ENCODE data around the gene MOBP. TPM values are rescaled to one million over a fixed set of nuclear protein-coding genes. Genes with fewer than 3 reads are reported as not detected.

The MOBP gene
- total and polyA plus RNA-seq, 11 donors = 0.17 TPM; not detected in 10

- ATAC-seq (no peak), DNase-seq (no peak)
- Histone ChIP-seq H3K27ac (no peak overlapping the region), H3K4me1 (no peaks in the 10 kb centered on the region), H3K4me3 (no peak overlapping the region), H3K36me3 (no peaks in the 10 kb centered on the region), H3K27me3 (no peaks in the 10 kb centered on the region), H3K9me3 (no peaks in the 10 kb centered on the region)
- WGBS, 4 donors = 72 to 83% (median 80%) methylated on average over 1 of the region's 1 CpG
- TF ChIP-seq POLR2A (IDR thresholded peaks at IDR 0.05) (no peak), CTCF (IDR thresholded peaks at IDR 0.05) (no peak)
- intact Hi-C loops (cut with DNase I) = no loop called here
Observed at GRCh38 chr3:39532777-39533176, 65.3 kb downstream of the MOBP start.

- ATAC-seq (no peak), DNase-seq (no peak)
- intact Hi-C loops (cut with DNase I) = no loop called here
- Histone ChIP-seq H3K4me1 (no peaks in the 10 kb centered on the region), H3K9me3 (no peaks in the 10 kb centered on the region), H3K27ac (no peak overlapping the region), H3K4me3 (no peak overlapping the region), H3K36me3 (no peaks in the 10 kb centered on the region), H3K27me3 (no peaks in the 10 kb centered on the region)
- TF ChIP-seq POLR2A (IDR thresholded peaks at IDR 0.05) (no peak), CTCF (IDR thresholded peaks at IDR 0.05) (no peak)
- 25 to 36% (median 26%) methylated on average over 2 of the region's 2 CpGs for WGBS, 4 donors
Observed at GRCh38 chr3:39533226-39533625, 65.7 kb downstream of the MOBP start.

- Histone ChIP-seq H3K9me3 (no peaks in the 10 kb centered on the region), H3K27me3 (no peaks in the 10 kb centered on the region), H3K4me3 (no peak overlapping the region), H3K36me3 (no peaks in the 10 kb centered on the region), H3K4me1 (peaks cover 0 to 8% (median 0%) of the 10 kb centered on the region in 12 donors), H3K27ac (no peak overlapping the region)
- no peak for TF ChIP-seq CTCF (IDR thresholded peaks at IDR 0.05)
- 69 to 81% (median 79%) methylated on average over 1 of the region's 1 CpG for WGBS, 4 donors
- no peak for DNase-seq
- no peak for ATAC-seq
- intact Hi-C loops (cut with DNase I) = loop anchor here in 8 of 10 donors (2.0 to 10.0 kb wide), 6 partner anchors 167 to 774 kb away; no protein-coding TSS in a partner anchor
Observed at GRCh38 chr3:39540162-39540921, 72.9 kb downstream of the MOBP start.

- no peaks in the 10 kb centered on the region for H3K9me3 ChIP-seq
- intact Hi-C loops (cut with DNase I) = loop anchor here in 8 of 10 donors (2.0 to 10.0 kb wide), 6 partner anchors 166 to 773 kb away; no protein-coding TSS in a partner anchor
- no peaks in the 10 kb centered on the region for H3K27me3 ChIP-seq
- H3K4me3 ChIP-seq = no peak overlapping the region
- no peak overlapping the region for H3K27ac ChIP-seq
- ATAC-seq (no peak), DNase-seq (no peak)
- 73 to 78% (median 76%) methylated on average over 3 of the region's 3 CpGs for WGBS, 4 donors
- peaks cover 0 to 8% (median 0%) of the 10 kb centered on the region in 12 donors for H3K4me1 ChIP-seq
- H3K36me3 ChIP-seq = no peaks in the 10 kb centered on the region
- TF ChIP-seq CTCF (IDR thresholded peaks at IDR 0.05) (no peak), POLR2A (IDR thresholded peaks at IDR 0.05) (no peak)
Observed at GRCh38 chr3:39541442-39541841, 74.0 kb downstream of the MOBP start.

Data from heart left ventricle (tissue), 16 donors.